IPS-NIHi7 (cell line): Measurements from ENCODE around the gene SPATA12.

Experiments
- DNase-seq: peaks from one replicate; pipeline ENCODE4 v3.0.0; 2012; ENCODE audit warnings: mixed read lengths; ENCODE audit errors: extremely low spot score

The SPATA12 gene

DNA sequence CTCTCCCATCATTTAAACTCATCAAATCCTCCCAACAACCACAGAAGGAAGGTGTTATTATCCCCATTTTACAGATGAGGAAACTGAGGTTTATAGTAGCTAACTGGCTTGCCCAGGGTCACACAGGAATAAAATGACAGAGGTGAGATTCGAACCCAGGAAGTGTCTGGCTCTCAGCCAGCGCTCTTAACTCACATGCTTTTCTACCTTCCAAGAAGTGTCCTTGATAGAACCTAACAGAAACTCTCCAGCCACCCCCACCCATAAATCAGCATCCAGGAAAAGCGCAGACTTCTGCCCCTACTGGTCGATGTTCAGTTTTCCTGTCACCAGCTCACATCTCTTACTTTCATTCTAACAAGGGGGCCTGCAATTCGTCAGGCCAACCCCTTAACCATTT, 51.7 kb downstream of the SPATA12 start:
- DNase-seq = peak; percentile 40

DNA sequence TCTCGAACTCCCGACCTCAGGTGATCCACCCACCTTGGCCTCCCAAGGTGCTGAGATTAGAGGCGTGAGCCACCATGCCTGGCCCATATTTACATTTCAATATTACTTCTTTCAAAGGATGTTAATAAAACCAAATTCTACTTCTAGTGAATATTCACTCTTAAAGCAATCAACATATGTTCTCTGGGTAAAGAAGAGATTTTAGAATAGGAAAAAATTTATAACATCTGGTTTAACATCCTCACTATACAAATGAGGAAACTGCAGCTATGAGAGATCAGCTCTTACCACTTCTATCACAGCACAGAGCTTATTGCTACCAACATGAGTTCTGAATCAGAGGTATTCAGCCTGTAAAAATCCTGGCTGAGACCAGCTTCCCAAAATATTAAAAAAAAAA, 56.0 kb downstream of the SPATA12 start:
- DNase-seq = no peak

DNA sequence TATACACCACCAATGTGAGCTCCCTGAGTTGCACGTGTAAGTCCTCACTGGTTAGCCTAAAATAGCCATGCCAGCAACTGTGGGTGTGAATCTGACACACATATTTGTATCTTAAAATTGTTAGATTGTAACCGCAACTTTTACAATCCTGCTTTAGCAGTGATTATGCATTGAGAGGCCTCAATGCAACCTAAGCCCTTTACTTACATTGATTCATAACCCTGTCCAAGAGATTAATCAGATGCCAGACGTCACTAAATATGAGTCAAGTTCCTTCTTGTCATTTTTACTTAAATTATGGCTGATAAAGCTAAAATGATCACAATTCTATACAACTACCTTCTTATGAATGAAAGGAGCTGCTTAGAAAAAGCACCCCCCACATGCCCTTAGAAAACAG, 57.8 kb downstream of the SPATA12 start:
- no peak for DNase-seq

GRCh38 chr3:57120040-57120439, 59.6 kb downstream of the SPATA12 start:
- no peak for DNase-seq

DNA sequence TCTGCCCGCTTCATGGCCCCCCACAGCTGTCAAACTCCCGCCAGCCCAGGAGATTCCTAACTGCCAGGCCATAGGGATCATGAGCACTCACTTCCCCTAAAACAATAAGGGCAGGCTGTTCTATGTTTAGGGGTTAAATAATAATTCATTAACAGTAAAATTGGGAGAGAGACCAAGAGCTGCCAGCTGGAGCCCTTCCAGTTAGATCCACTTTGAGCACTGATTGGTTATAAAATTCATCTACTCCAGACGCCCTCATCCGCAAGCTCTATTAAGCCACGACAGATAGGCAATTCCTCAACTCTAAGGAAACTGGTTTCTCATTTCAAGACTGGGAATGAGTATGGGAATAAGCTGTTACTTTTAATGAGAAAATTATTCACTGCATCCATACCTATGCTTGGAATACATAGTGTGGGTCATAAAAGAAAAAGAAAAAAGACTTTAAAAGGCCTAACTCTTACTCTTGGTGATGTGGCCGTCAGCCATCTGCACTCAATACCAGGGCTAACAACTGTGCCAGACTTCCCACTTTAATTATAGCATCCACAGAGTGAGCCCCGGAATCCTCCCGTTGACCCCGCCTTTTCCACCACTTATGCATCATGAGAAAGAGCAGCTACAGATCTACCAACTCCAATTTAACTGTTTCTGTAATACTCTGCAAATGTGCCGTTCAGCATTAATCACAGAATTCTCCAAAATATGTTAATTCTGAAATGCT, 60.1 kb downstream of the SPATA12 start:
- DNase-seq = no peak
